Left ventricle myocardium inferior (tissue), 1 donor: Measurements from ENCODE around the gene ID4. TPM values are rescaled to one million over a fixed set of nuclear protein-coding genes. Genes with fewer than 3 reads are reported as not detected.

ENCODE experiments used
- DNase-seq: peaks from one replicate; pipeline ENCODE4 v3.0.0-alpha.2; 2020
- H3K27ac ChIP-seq: fragments of 200-600 bp; replicated peaks from 2 replicates; pipeline ENCODE4 v1.8.0; 2021
- H3K27me3 ChIP-seq: fragments of 200-600 bp; 2 replicates; pipeline ENCODE4 v1.8.0; 2021; ENCODE audit warnings: low read depth
- H3K36me3 ChIP-seq: fragments of 200-600 bp; 2 replicates; pipeline ENCODE4 v1.8.0; 2021
- H3K4me1 ChIP-seq: fragments of 200-600 bp; 2 replicates; pipeline ENCODE4 v1.8.0; 2021
- H3K4me3 ChIP-seq: fragments of 200-600 bp; 2 replicates; pipeline ENCODE4 v1.8.0; 2021; ENCODE audit warnings: mild to moderate bottlenecking, moderate library complexity
- H3K9me3 ChIP-seq: fragments of 200-600 bp; replicated peaks from 2 replicates; pipeline ENCODE4 v1.8.0; 2021
- intact Hi-C: fragments of 100-400 bp; cut with micrococcal nuclease; formaldehyde crosslinking; loops from one replicate; pipeline ENCODE4 v1.11.0; 2022
- long read RNA-seq: library from polyadenylated mRNA; unstranded; transcript quantifications from one replicate; pipeline ENCODE4 v2.0.0, GENCODE V29; 2021
- total RNA-seq: library from RNA; stranded (reverse); fragmentation: NEBNext Ultra II Directional; extraction: Animal tissue kit (Norgen Biotek cat#: 25700); gene quantifications from one replicate; pipeline ENCODE4 v1.2.1, GENCODE V29; 2021
- TF ChIP-seq, protein P1 (sequence below): fragments of 200-600 bp; IDR thresholded peaks from 2 replicates; pipeline ENCODE4 v1.8.0; 2021; ENCODE audit warnings: antibody characterized with exemption, mild to moderate bottlenecking, borderline replicate concordance
- donor health status: DM: no; HTN: yes; CAD: no; lungs with severe emphysema.

ID4 gene, protein sequence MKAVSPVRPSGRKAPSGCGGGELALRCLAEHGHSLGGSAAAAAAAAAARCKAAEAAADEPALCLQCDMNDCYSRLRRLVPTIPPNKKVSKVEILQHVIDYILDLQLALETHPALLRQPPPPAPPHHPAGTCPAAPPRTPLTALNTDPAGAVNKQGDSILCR
- total RNA-seq: 3.0 TPM
- long read RNA-seq, transcript ID4-201 (3 exons, 2,344 nt): major isoform, 6 of 6 reads
- long read RNA-seq, partial matches to known transcripts: 0 of 6 reads
- long read RNA-seq, other reads (novel, unspliced or antisense): 0 of 6 reads

DNA sequence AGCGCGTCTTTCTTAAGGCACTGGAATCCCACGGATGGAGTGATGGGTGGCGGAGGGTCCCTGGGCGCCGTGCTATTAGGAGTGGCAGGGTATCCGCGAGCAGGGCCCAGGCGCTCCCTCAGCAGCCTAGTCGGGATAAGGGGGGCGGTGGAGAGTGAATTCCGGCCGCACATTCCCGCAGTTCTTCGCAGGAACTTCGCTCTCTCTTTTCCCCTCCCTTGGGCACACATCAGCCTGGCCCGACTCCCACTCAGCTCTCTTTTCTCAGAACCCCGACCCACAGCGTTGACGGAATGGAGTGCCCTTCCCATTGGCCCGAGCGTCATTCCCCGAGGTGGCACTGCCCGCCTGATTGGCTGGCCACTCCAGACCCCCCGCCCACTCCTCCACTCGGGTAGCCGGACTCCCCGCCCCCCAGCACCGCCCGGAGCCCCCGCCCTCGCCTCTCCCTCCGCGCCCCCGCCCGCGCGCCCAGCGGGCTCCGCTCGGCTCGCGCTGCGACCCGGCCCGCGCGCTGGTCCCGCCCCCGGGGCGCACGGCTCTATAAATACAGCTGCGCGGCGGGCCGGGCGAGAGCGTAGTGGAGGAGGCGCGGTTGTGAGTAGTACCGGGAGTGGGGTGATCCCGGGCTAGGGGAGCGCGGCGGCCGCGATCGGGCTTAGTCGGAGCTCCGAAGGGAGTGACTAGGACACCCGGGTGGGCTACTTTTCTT is at the start of gene ID4:
Gene ID4 (plus strand): TSS at position 572 of the 712 bp plus-strand sequence. CDS start 385 bp downstream, outside the sequence.
- peak within 1 kb of the TSS; percentile 77 for H3K27ac ChIP-seq
- H3K27me3 ChIP-seq: peaks cover 70% of the 10 kb centered on the region
- TF ChIP-seq, protein P1, sequence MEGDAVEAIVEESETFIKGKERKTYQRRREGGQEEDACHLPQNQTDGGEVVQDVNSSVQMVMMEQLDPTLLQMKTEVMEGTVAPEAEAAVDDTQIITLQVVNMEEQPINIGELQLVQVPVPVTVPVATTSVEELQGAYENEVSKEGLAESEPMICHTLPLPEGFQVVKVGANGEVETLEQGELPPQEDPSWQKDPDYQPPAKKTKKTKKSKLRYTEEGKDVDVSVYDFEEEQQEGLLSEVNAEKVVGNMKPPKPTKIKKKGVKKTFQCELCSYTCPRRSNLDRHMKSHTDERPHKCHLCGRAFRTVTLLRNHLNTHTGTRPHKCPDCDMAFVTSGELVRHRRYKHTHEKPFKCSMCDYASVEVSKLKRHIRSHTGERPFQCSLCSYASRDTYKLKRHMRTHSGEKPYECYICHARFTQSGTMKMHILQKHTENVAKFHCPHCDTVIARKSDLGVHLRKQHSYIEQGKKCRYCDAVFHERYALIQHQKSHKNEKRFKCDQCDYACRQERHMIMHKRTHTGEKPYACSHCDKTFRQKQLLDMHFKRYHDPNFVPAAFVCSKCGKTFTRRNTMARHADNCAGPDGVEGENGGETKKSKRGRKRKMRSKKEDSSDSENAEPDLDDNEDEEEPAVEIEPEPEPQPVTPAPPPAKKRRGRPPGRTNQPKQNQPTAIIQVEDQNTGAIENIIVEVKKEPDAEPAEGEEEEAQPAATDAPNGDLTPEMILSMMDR: no peak
- peak; percentile 92 for DNase-seq
- intact Hi-C loops: no loop called here
- H3K36me3 ChIP-seq: no peaks in the 10 kb centered on the region
- peak within 1 kb of the TSS; percentile 77 for H3K4me3 ChIP-seq
- H3K4me1 ChIP-seq: peaks cover 20% of the 10 kb centered on the region
- no peaks in the 10 kb centered on the region for H3K9me3 ChIP-seq

DNA sequence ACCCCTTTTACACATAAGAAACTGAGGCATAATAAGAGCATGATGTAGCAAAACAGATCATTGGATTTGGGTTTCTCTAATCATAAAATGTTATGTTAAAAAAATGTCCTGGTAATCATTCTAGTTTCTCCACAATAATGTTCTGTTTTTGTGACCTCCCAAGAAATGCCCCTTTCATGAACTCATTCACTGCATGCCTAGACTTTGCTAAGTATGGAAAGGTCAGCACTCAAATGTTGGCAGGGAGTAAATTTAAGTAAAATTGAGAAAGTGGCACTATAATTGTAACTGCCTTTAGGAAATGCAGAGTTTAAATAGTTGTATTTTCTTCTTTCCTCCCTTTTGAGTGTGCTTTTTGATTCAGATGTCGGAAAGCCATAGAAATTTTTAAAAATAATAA is 48.5 kb upstream of the ID4 start:
- TF ChIP-seq, protein P1: no peak
- intact Hi-C loops: no loop called here
- no peaks in the 10 kb centered on the region for H3K36me3 ChIP-seq
- no peaks in the 10 kb centered on the region for H3K27me3 ChIP-seq
- no peak overlapping the region for H3K27ac ChIP-seq
- no peaks in the 10 kb centered on the region for H3K4me1 ChIP-seq
- DNase-seq: no peak
- no peaks in the 10 kb centered on the region for H3K9me3 ChIP-seq
- no peak overlapping the region for H3K4me3 ChIP-seq

DNA sequence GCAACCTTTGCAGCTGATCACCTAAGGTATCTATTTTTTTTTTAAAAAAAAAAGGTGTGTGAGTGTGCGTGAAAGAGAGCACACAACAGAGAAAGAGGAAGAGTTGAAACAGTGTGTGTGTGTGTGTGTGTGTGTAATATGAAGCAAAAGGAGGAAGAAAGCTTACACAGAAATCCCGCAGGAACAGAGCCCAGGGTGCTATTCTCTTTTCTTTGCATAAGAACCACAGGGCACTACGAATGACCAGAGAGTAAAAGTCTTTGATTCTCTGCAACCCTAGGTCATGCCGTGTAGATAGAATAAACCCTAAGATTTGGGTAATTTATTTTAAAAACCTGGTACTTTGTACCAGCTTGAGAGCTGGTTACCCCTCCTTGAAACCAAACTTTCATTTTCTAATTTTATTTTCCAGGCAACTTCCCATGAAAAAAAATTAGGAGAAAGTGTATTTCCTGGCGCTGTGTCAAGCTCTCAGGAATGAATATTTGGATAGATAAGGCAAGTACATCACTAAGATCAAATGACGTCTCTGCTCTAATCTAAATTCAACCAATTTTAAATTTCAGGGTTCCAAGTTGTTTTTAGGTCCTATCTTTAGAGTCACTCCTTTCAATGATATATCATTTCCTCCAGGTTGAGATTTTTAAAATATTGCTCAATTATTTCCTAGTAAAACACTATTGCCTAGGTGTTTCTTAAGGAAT is 47.9 kb upstream of the ID4 start:
- Histone ChIP-seq H3K27me3 (no peaks in the 10 kb centered on the region), H3K4me1 (no peaks in the 10 kb centered on the region), H3K4me3 (no peak overlapping the region), H3K36me3 (no peaks in the 10 kb centered on the region), H3K9me3 (no peaks in the 10 kb centered on the region), H3K27ac (no peak overlapping the region)
- DNase-seq: no peak
- TF ChIP-seq, protein P1: no peak
- intact Hi-C loops: no loop called here

DNA sequence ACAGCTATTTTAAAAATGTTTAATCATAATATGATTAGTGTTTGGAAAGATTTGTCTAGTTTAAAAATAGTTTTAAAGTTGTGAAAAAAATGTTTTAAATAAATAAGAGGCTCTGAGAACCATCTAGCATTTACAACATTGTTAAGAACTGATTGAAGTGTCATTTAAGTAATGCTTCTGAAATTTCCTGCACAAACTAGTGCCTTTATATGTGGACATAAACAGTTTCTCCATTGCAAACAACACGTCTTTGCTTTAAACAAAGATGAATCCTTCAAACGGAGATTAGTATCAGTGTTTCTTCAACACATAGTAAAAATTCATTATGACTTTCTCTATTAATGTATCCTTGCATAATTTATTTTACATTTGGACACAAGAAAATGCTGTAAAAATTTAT is 45.9 kb upstream of the ID4 start:
- H3K27ac ChIP-seq: no peak overlapping the region
- DNase-seq: no peak
- intact Hi-C loops: no loop called here

DNA sequence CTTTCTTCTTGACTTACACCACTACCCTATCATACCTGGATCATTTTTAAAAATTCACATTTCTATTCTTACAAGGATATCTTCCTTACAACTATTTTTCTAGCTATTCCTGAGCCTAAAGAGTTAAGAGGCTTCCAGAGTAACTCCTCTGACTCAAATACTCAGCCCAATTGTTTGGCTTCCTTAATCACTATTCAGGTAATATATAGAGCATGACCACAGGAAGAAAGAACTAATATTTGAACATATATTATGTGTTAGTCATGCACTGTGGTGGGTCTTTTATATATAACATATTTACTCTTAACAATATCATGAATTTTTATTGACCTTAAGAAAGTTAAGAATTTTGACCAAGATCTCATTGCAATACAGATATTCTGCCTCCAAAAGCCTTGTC is 42.0 kb upstream of the ID4 start:
- Histone ChIP-seq H3K27me3 (no peaks in the 10 kb centered on the region), H3K4me1 (no peaks in the 10 kb centered on the region), H3K4me3 (no peak overlapping the region), H3K27ac (no peak overlapping the region), H3K36me3 (no peaks in the 10 kb centered on the region), H3K9me3 (peaks cover 14% of the 10 kb centered on the region)
- intact Hi-C loops: no loop called here
- DNase-seq: no peak
- TF ChIP-seq, protein P1: no peak

More for the DNA sequence above, 45.9 kb upstream of the ID4 start:
- TF ChIP-seq, protein P1: no peak
- no peaks in the 10 kb centered on the region for H3K36me3 ChIP-seq
- H3K4me3 ChIP-seq: no peak overlapping the region
- H3K4me1 ChIP-seq: no peaks in the 10 kb centered on the region
- no peaks in the 10 kb centered on the region for H3K27me3 ChIP-seq
- H3K9me3 ChIP-seq: no peaks in the 10 kb centered on the region
